OCI-LY7 (cell line): ENCODE results near the gene MSLN.

Experiments
- EZH2phosphoT487 ChIP-seq: fragments of 200-600 bp; sonication (generic); IDR thresholded peaks from 2 replicates; pipeline ENCODE4 v1.6.1; 2018; ENCODE audit warnings: low read depth, borderline replicate concordance, mild to moderate bottlenecking, mixed run types, antibody characterized with exemption, low read length, moderate library complexity, mixed read lengths
- TF ChIP-seq, protein P1 (sequence below): fragments of 200-600 bp; sonication (generic); conservative IDR thresholded peaks from 2 replicates; pipeline ENCODE4 v1.5.1; 2014; ENCODE audit warnings: mild to moderate bottlenecking, antibody characterized with exemption, low read length, moderate library complexity, mixed read lengths

DNA sequence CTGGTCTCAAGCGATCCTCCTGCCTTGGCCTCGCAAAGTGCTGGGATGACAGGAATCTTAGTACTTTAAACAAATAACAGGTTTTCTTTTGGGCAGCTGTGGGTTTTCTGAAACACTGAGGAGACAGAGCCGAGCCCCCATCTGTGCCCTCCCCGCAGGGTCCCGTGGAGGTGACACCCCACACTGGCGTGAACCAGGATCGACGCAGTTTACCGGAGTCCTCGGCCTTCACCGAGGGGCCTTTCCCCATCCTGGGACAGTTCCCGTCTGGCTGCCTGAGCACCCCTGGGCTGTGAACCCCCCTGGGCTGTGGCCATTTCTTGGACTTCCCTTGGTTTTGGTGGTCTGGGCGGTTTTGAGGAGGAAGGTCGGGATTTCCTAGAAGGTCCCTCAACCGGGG lies 55.3 kb downstream of the MSLN start:
- TF ChIP-seq, protein P1, sequence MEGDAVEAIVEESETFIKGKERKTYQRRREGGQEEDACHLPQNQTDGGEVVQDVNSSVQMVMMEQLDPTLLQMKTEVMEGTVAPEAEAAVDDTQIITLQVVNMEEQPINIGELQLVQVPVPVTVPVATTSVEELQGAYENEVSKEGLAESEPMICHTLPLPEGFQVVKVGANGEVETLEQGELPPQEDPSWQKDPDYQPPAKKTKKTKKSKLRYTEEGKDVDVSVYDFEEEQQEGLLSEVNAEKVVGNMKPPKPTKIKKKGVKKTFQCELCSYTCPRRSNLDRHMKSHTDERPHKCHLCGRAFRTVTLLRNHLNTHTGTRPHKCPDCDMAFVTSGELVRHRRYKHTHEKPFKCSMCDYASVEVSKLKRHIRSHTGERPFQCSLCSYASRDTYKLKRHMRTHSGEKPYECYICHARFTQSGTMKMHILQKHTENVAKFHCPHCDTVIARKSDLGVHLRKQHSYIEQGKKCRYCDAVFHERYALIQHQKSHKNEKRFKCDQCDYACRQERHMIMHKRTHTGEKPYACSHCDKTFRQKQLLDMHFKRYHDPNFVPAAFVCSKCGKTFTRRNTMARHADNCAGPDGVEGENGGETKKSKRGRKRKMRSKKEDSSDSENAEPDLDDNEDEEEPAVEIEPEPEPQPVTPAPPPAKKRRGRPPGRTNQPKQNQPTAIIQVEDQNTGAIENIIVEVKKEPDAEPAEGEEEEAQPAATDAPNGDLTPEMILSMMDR, result no peak
- no peak for TF ChIP-seq EZH2phosphoT487
